ENCODE results near the gene MPPED1. TPM values are rescaled to one million over a fixed set of nuclear protein-coding genes. Genes with fewer than 3 reads are reported as not detected.

MPPED1 gene
- total RNA-seq, 2 donors from 2014 or later, result not detected

- no peak overlapping the region for H3K27ac Mint-ChIP-seq
- no peaks in the 10 kb centered on the region for H3K4me1 Mint-ChIP-seq
- H3K36me3 Mint-ChIP-seq (ENCODE audit: low read depth), result no peaks in the 10 kb centered on the region
- H3K27me3 Mint-ChIP-seq, result no peaks in the 10 kb centered on the region
- no peak for ATAC-seq (replicated peaks)
- no peak overlapping the region for H3K4me3 Mint-ChIP-seq
- no peaks in the 10 kb centered on the region for H3K9me3 Mint-ChIP-seq
Observed at GRCh38 chr22:43504068-43504467, 92.3 kb downstream of the MPPED1 start.

GRCh38 chr22:43504666-43505261 is 93.0 kb downstream of the MPPED1 start:
- Mint-ChIP-seq H3K27me3 (no peaks in the 10 kb centered on the region), H3K4me1 (no peaks in the 10 kb centered on the region), H3K36me3 (ENCODE audit: low read depth) (no peaks in the 10 kb centered on the region), H3K27ac (no peak overlapping the region), H3K4me3 (no peak overlapping the region), H3K9me3 (no peaks in the 10 kb centered on the region)
- ATAC-seq (replicated peaks), result no peak

GRCh38 chr22:43505423-43505822 is 93.6 kb downstream of the MPPED1 start:
- no peaks in the 10 kb centered on the region for H3K27me3 Mint-ChIP-seq
- H3K4me1 Mint-ChIP-seq, result no peaks in the 10 kb centered on the region
- H3K9me3 Mint-ChIP-seq, result no peaks in the 10 kb centered on the region
- no peak overlapping the region for H3K27ac Mint-ChIP-seq
- no peak overlapping the region for H3K4me3 Mint-ChIP-seq
- ATAC-seq (replicated peaks), result no peak
- H3K36me3 Mint-ChIP-seq (ENCODE audit: low read depth), result no peaks in the 10 kb centered on the region

GRCh38 chr22:43505896-43506295 is 94.1 kb downstream of the MPPED1 start:
- Mint-ChIP-seq H3K27me3 (no peaks in the 10 kb centered on the region), H3K4me1 (no peaks in the 10 kb centered on the region), H3K9me3 (no peaks in the 10 kb centered on the region), H3K27ac (no peak overlapping the region), H3K36me3 (ENCODE audit: low read depth) (no peaks in the 10 kb centered on the region), H3K4me3 (no peak overlapping the region)
- ATAC-seq (replicated peaks), result no peak

- H3K27ac Mint-ChIP-seq, result no peak overlapping the region
- ATAC-seq (replicated peaks), result no peak
- H3K4me3 Mint-ChIP-seq, result no peak overlapping the region
- no peaks in the 10 kb centered on the region for H3K9me3 Mint-ChIP-seq
- H3K27me3 Mint-ChIP-seq, result no peaks in the 10 kb centered on the region
- H3K36me3 Mint-ChIP-seq (ENCODE audit: low read depth), result no peaks in the 10 kb centered on the region
- no peaks in the 10 kb centered on the region for H3K4me1 Mint-ChIP-seq
Observed at GRCh38 chr22:43506487-43506886, 94.7 kb downstream of the MPPED1 start.

GRCh38 chr22:43507235-43507634 is 95.4 kb downstream of the MPPED1 start:
- Mint-ChIP-seq H3K4me1 (no peaks in the 10 kb centered on the region), H3K4me3 (no peak overlapping the region), H3K27ac (no peak overlapping the region), H3K36me3 (ENCODE audit: low read depth) (no peaks in the 10 kb centered on the region), H3K9me3 (no peaks in the 10 kb centered on the region), H3K27me3 (no peaks in the 10 kb centered on the region)
- no peak for ATAC-seq (replicated peaks)

GRCh38 chr22:43508489-43508888 is 96.7 kb downstream of the MPPED1 start:
- Mint-ChIP-seq H3K4me3 (no peak overlapping the region), H3K9me3 (no peaks in the 10 kb centered on the region), H3K4me1 (no peaks in the 10 kb centered on the region), H3K27me3 (no peaks in the 10 kb centered on the region), H3K27ac (no peak overlapping the region), H3K36me3 (ENCODE audit: low read depth) (no peaks in the 10 kb centered on the region)
- ATAC-seq (replicated peaks), result no peak

- H3K27ac Mint-ChIP-seq, result no peak overlapping the region
- H3K4me3 Mint-ChIP-seq, result no peak overlapping the region
- H3K36me3 Mint-ChIP-seq (ENCODE audit: low read depth), result no peaks in the 10 kb centered on the region
- H3K9me3 Mint-ChIP-seq, result no peaks in the 10 kb centered on the region
- no peaks in the 10 kb centered on the region for H3K27me3 Mint-ChIP-seq
- no peak for ATAC-seq (replicated peaks)
- H3K4me1 Mint-ChIP-seq, result no peaks in the 10 kb centered on the region
Observed at GRCh38 chr22:43509337-43509736, 97.5 kb downstream of the MPPED1 start.

- H3K4me1 Mint-ChIP-seq, result no peaks in the 10 kb centered on the region
- no peaks in the 10 kb centered on the region for H3K36me3 Mint-ChIP-seq (ENCODE audit: low read depth)
- H3K27ac Mint-ChIP-seq, result no peak overlapping the region
- H3K9me3 Mint-ChIP-seq, result no peaks in the 10 kb centered on the region
- H3K4me3 Mint-ChIP-seq, result no peak overlapping the region
- ATAC-seq (replicated peaks), result no peak
- no peaks in the 10 kb centered on the region for H3K27me3 Mint-ChIP-seq
Observed at GRCh38 chr22:43510281-43511070, 98.7 kb downstream of the MPPED1 start.

- no peaks in the 10 kb centered on the region for H3K27me3 Mint-ChIP-seq
- no peak overlapping the region for H3K4me3 Mint-ChIP-seq
- no peaks in the 10 kb centered on the region for H3K9me3 Mint-ChIP-seq
- H3K27ac Mint-ChIP-seq, result no peak overlapping the region
- no peaks in the 10 kb centered on the region for H3K36me3 Mint-ChIP-seq (ENCODE audit: low read depth)
- H3K4me1 Mint-ChIP-seq, result no peaks in the 10 kb centered on the region
- no peak for ATAC-seq (replicated peaks)
Observed at GRCh38 chr22:43511276-43511910, 99.6 kb downstream of the MPPED1 start.

- Mint-ChIP-seq H3K4me1 (no peaks in the 10 kb centered on the region), H3K27ac (no peak overlapping the region), H3K27me3 (no peaks in the 10 kb centered on the region), H3K36me3 (ENCODE audit: low read depth) (no peaks in the 10 kb centered on the region), H3K4me3 (no peak overlapping the region), H3K9me3 (no peaks in the 10 kb centered on the region)
- ATAC-seq (replicated peaks), result no peak
Observed at GRCh38 chr22:43512279-43512678, 100.5 kb downstream of the MPPED1 start.

- Mint-ChIP-seq H3K4me3 (no peak overlapping the region), H3K9me3 (no peaks in the 10 kb centered on the region), H3K27me3 (peaks cover 9% of the 10 kb centered on the region), H3K36me3 (ENCODE audit: low read depth) (no peaks in the 10 kb centered on the region), H3K27ac (no peak overlapping the region), H3K4me1 (no peaks in the 10 kb centered on the region)
- ATAC-seq (replicated peaks), result no peak
Observed at GRCh38 chr22:43514476-43515157, 102.8 kb downstream of the MPPED1 start.

- H3K36me3 Mint-ChIP-seq (ENCODE audit: low read depth), result no peaks in the 10 kb centered on the region
- H3K9me3 Mint-ChIP-seq, result no peaks in the 10 kb centered on the region
- peaks cover 2% of the 10 kb centered on the region for H3K4me1 Mint-ChIP-seq
- peaks cover 12% of the 10 kb centered on the region for H3K27me3 Mint-ChIP-seq
- no peak for ATAC-seq (replicated peaks)
- no peak overlapping the region for H3K4me3 Mint-ChIP-seq
- H3K27ac Mint-ChIP-seq, result no peak overlapping the region
Observed at GRCh38 chr22:43515411-43515810, 103.6 kb downstream of the MPPED1 start.

- no peaks in the 10 kb centered on the region for H3K36me3 Mint-ChIP-seq (ENCODE audit: low read depth)
- peaks cover 12% of the 10 kb centered on the region for H3K27me3 Mint-ChIP-seq
- H3K4me3 Mint-ChIP-seq, result no peak overlapping the region
- ATAC-seq (replicated peaks), result no peak
- H3K9me3 Mint-ChIP-seq, result no peaks in the 10 kb centered on the region
- H3K27ac Mint-ChIP-seq, result no peak overlapping the region
- peaks cover 4% of the 10 kb centered on the region for H3K4me1 Mint-ChIP-seq
Observed at GRCh38 chr22:43515902-43516301, 104.1 kb downstream of the MPPED1 start.

- no peak overlapping the region for H3K27ac Mint-ChIP-seq
- H3K4me1 Mint-ChIP-seq, result peaks cover 4% of the 10 kb centered on the region
- H3K4me3 Mint-ChIP-seq, result no peak overlapping the region
- H3K9me3 Mint-ChIP-seq, result no peaks in the 10 kb centered on the region
- H3K27me3 Mint-ChIP-seq, result peaks cover 12% of the 10 kb centered on the region
- no peak for ATAC-seq (replicated peaks)
- H3K36me3 Mint-ChIP-seq (ENCODE audit: low read depth), result no peaks in the 10 kb centered on the region
Observed at GRCh38 chr22:43516386-43516785, 104.6 kb downstream of the MPPED1 start.
